GM19240 (cell line): ENCODE measurements around the gene ITPRIP.

Experiments used
- DNase-seq: peaks from one replicate; pipeline ENCODE4 v3.0.0; 2011; ENCODE audit warnings: low spot score; ENCODE audit not compliant: insufficient read length

Gene ITPRIP

DNA sequence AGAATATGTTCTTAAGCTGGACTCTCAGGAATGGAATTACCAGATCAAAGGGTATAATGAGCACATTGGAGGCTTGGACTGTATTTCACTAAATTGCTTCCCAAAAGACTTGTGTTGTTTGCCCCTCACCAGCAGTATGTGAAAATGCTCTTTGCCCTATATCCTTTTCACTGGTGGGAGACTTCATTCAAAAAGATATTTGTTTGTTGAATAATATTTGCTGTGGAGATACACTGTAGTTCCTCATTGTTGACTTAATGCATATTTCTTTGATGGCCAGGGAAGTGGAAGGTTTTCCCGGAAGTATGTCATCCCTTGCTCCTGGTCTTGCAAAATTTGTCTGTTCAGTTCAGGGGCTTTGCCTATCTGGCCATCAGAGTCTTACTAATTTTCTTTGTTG is 49.9 kb downstream of the ITPRIP start:
- DNase-seq, result no peak

DNA sequence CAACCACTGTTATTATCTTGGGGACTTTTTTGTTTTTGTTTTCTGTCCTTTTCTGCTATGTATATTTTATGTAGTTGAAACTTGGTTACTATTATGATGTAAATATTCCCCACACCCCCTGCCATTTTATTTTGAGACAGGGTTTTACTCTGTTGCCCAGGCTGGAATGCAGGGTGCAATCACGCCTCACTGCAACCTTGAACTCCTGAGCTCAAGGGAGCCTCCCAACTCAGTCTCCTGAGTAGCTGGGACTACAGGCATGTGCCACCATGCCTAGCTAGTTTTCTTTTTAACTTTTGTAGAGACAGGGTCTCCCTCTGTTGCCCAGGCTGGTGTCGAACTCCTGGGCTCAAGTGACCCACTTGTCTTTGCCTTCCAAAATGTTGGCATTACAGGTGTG is 51.3 kb downstream of the ITPRIP start:
- DNase-seq, result no peak

- DNase-seq, result no peak
These were observed 53.4 kb downstream of the ITPRIP start for GRCh38 chr10:104284846-104285245.

- DNase-seq, result no peak
These were observed 56.6 kb downstream of the ITPRIP start for GRCh38 chr10:104281694-104282093.

GRCh38 chr10:104279550-104280259 is 58.6 kb downstream of the ITPRIP start:
- DNase-seq, result no peak

GRCh38 chr10:104277785-104278184 is 60.5 kb downstream of the ITPRIP start:
- DNase-seq, result no peak

GRCh38 chr10:104276192-104276591 is 62.1 kb downstream of the ITPRIP start:
- no peak for DNase-seq

DNA sequence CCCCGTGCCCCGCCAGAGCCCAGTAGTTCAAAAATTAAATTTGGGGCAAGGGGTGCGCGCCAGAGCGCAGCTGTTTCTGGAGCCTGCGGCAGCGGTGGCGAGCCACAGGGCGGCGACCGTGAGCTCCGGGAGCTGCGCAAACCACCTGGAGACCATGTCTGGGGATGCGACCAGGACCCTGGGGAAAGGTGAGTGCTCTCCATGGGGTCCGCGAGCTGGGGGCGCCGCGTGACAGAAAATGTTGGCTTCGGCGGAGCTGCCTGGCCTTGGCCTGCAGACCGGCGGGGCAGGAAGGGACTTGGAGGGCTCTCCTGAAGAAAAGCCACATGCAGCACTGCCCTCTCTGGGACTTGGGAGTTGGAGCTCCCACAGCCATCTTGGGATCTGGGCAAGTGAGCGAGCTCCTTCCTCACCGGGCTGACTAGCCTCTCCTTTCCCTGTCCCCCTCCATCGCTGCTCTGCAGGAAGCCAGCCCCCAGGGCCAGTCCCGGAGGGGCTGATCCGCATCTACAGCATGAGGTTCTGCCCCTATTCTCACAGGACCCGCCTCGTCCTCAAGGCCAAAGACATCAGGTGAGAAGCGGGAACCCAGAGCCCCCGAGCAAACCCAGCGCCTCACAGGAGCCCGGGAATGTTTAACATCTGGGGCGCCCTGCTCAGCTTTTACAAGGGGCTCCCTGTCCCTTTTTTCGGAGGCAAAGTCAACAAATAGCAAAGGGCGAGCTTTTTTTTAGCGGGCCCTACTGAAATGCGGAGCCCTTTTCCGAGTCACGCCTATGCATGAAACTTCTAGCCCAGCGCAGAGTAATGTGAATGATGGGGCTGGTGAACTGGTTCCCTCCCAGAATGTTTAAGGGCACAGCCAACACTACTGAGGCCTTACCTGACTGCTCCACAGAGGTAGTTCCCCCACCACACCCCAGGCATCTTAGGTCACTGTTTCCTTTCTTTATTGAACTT is 63.2 kb downstream of the ITPRIP start:
- no peak for DNase-seq

GRCh38 chr10:104273899-104274575 is 64.2 kb downstream of the ITPRIP start:
- no peak for DNase-seq

- no peak for DNase-seq
These were observed 65.0 kb downstream of the ITPRIP start for GRCh38 chr10:104273286-104273685.

DNA sequence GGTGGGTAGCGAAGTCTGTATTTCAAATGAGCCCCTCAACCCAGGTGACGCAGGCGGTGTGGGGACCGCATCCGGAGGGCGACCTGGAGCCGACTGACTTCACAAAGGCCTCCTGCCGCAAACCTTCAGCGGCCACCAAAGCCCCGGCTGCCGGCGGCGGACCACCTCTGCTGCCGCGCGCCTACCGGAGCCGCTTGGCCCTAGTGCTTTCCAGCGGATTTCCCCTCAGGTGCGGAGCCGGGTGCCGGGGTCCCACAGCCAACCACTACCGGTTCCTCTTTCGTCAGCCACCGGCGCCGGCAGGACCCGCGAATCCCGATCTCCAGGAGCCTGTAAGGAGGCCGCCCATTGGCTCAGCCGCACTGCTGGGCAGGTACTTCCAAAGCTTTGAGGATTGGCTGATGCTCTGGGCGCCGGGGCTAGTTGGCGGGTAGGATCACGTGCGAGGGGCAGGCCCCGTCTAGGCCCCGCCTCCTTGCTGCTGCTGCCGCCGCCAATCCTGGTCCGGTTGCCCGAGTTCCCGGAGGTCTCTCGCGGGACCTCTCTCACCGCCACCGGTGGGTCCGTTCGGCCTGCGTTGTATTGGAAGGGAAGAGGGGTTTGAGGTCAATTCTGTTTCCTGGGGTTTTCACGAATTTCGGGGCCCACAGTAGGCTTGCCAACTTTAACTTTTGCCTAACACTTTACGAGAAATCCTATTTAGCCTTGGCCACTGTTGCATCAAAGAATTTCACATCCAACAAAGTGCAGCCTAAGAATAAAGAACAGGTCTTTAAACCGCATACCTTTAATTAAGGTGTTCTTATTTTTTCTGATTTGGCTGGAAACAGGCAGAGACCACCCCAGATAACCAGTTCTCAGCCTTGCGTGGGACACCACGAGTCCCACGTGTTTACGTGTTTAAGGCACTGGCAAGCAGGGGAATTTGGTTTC is 69.3 kb downstream of the ITPRIP start, which contains the start of gene GSTO2:
TSS of gene GSTO2 (plus strand) at position 472 of the 933 bp plus-strand sequence. CDS start 5,732 bp downstream, outside the sequence.
- DNase-seq, result peak; percentile 97

DNA sequence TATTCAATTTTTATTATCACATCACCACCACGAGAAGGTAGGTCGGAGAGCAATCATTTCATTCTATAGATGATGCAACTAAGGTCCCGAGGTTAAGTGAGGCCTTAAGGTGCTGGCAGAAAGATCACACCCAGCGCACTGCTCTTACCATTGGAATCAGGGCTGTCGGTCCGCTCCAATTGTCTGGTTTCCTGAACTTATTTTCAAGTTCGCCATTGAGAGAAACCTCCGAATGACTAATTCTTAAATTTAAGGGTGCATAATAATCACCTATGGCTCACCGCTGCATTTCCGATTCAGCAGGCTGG is 69.9 kb downstream of the ITPRIP start:
- no peak for DNase-seq

GRCh38 chr10:104267721-104268404 is 70.4 kb downstream of the ITPRIP start:
- DNase-seq, result no peak

- DNase-seq, result no peak
These were observed 73.5 kb downstream of the ITPRIP start for GRCh38 chr10:104264783-104265182.

- DNase-seq, result no peak
These were observed 76.2 kb downstream of the ITPRIP start for GRCh38 chr10:104262055-104262454.

DNA sequence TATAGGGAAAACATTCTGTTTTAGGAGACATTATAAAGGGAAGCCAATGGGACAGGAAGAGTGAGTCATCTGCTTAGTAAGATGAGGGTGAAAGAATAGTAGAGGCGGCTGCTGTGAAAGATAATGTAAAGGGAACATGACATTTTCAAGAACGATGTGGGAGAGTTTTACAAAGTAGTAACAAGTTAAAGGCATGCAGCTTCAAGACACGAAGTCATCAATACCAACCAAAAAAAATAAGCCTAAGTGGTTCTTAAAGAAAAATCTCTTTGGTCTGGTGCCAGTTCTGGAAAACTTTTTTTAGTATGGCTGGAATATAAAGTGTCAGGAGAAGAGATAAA is 77.5 kb downstream of the ITPRIP start:
- no peak for DNase-seq

DNA sequence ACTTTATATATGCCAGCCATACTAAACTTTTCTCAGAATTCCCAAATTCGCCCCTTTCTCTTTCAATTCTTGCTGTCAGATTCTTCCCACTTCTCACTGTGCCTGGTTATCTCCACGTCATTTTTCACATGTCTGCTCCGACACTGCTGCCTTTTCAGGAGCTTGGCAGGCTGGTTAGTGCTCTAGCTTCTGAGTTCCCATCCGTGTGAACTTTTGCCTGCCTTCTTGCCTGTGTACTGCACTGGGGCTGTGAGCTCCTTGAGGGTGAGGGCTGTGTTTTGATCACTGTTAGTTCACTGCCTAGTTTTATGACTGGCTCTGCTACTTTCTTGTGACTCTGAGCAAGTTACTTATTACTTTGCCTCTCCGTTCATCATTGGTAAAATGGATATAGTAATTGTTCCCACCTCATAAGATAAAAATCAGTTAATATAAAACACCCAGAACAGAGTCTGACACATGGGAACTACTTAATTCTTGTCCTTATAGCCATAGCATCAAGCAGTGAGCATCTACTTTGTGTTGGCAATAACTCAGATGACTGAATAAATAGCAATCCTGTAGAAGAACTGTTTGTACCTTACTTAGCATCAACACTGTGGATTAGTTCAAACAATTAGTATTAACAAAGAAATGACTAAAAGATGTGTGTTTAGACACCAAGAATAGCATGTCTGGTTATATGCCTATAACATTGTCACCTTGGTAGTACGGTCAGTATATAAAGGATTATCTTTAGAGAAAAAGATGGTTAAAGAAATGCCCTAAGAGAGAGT is 78.1 kb downstream of the ITPRIP start:
- no peak for DNase-seq
